ENCODE measurements around the gene DFFB. TPM values are rescaled to one million over a fixed set of nuclear protein-coding genes. Genes with fewer than 3 reads are reported as not detected.

The DFFB gene
- total and polyA plus RNA-seq, 9 of the 15 experiments (the other 6 are each of a cell fraction or from before 2014, with no cell fraction given) = 2.3 to 15.8 (median 11.5) TPM

- TF ChIP-seq CBFB (CRISPR knock-in tag; IDR thresholded peaks at IDR 0.05) (no peak), ZNF133 (CRISPR knock-in tag; IDR thresholded peaks at IDR 0.05) (no peak), CGGBP1 (CRISPR knock-in tag; IDR thresholded peaks at IDR 0.05) (no peak), SAP30 (IDR thresholded peaks at IDR 0.05; ENCODE audit: borderline replicate concordance, insufficient read depth, low read depth, low read length, poor library complexity, severe bottlenecking) (no peak), REST (IDR thresholded peaks at IDR 0.05; ENCODE audit: borderline replicate concordance) (peak; percentile 44), REST (CRISPR knock-in tag; IDR thresholded peaks at IDR 0.05; ENCODE audit: low read depth) (no peak), SMAD4 (CRISPR knock-in tag; conservative IDR thresholded peaks at IDR 0.05) (no peak; the same call in 1 of the 2 replicates), GATA2 (CRISPR knock-in tag; IDR thresholded peaks at IDR 0.05) (peak; percentile 4; the same call in 1 of the 2 replicates), TAF9B (IDR thresholded peaks at IDR 0.05; ENCODE audit: partially characterized antibody) (no peak), MBD2 (IDR thresholded peaks at IDR 0.05; ENCODE audit: borderline replicate concordance, low read depth) (no peak), CBX5 (IDR thresholded peaks at IDR 0.05; ENCODE audit: borderline replicate concordance, low read depth) (no peak), MNT (conservative IDR thresholded peaks at IDR 0.05) (no peak; a peak in 1 of 4 replicates), CUX1 (CRISPR knock-in tag; IDR thresholded peaks at IDR 0.05) (no peak)
These were observed 12.6 kb downstream of the DFFB start (continued) for GRCh38 chr1:3869751-3870301.

Measured in K562 (cell line).